PC-3 (cell line): ENCODE measurements around the gene ABTB2.

Experiments used
- EZH2 ChIP-seq: fragments of 300-600 bp; sonication (generic); IDR thresholded peaks from one replicate; pipeline ENCODE4 v1.6.1; 2017; ENCODE audit warnings: antibody characterized with exemption, mild to moderate bottlenecking, low read length; ENCODE audit not compliant: unreplicated experiment
- TF ChIP-seq, protein P1 (sequence below): fragments of 300-600 bp; sonication (generic); conservative IDR thresholded peaks from 2 replicates; pipeline ENCODE4 v1.5.1; 2017; ENCODE audit warnings: antibody characterized with exemption, low read depth, mild to moderate bottlenecking, low read length

DNA sequence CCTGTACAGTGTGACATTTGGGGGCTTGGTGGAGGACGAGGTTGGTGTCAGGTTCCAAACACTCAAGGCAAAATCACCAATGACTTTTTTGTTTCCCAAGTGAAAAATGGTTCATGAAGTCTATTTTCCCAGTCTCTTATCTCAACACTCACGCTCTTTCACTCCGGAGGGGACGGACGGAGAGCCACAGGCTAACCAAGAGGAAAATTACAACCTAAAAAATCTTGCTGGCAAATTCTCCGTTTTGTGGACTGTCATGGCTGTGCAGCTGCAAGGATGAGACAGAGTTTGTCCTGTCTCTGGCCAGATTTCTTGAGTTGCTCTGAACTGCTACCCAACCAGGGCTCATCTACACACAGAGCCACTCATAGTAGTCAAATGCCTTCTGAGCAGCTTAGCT lies 101.2 kb downstream of the ABTB2 start:
- TF ChIP-seq, protein P1, sequence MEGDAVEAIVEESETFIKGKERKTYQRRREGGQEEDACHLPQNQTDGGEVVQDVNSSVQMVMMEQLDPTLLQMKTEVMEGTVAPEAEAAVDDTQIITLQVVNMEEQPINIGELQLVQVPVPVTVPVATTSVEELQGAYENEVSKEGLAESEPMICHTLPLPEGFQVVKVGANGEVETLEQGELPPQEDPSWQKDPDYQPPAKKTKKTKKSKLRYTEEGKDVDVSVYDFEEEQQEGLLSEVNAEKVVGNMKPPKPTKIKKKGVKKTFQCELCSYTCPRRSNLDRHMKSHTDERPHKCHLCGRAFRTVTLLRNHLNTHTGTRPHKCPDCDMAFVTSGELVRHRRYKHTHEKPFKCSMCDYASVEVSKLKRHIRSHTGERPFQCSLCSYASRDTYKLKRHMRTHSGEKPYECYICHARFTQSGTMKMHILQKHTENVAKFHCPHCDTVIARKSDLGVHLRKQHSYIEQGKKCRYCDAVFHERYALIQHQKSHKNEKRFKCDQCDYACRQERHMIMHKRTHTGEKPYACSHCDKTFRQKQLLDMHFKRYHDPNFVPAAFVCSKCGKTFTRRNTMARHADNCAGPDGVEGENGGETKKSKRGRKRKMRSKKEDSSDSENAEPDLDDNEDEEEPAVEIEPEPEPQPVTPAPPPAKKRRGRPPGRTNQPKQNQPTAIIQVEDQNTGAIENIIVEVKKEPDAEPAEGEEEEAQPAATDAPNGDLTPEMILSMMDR: no peak
- TF ChIP-seq EZH2: no peak
